Vagina (tissue), 2 donors: ENCODE measurements around the gene EXPH5. TPM values are rescaled to one million over a fixed set of nuclear protein-coding genes. Genes with fewer than 3 reads are reported as not detected.
"Not testable (repeated sequence)": the region's sequence is repeated elsewhere in the genome, so short reads cannot be mapped to it uniquely, and the experiment has no call there.

Experiments
- DNase-seq, 2 donors: peaks; one replicate each; pipeline ENCODE4 v3.0.0-alpha.2; 2017; ENCODE audit errors: extremely low spot score in 2 of 2
- H3K27ac ChIP-seq: fragments of 200-600 bp; sonication (generic); one replicate; pipeline ENCODE4 v1.5.1; 2019
- H3K27me3 ChIP-seq: fragments of 200-600 bp; sonication (generic); one replicate; pipeline ENCODE4 v1.5.1; 2019
- H3K36me3 ChIP-seq, 2 donors: fragments of 200-600 bp; sonication (generic); one replicate each; pipeline ENCODE4 v1.5.1; 2017 to 2019
- H3K4me1 ChIP-seq: fragments of 200-600 bp; sonication (generic); one replicate; pipeline ENCODE4 v1.5.1; 2019
- H3K4me3 ChIP-seq, 2 donors: fragments of 200-600 bp; sonication (generic); 1 replicate in 1 of 2; 2 replicates in 1 of 2; pipeline ENCODE4 v1.5.1; 2016 to 2019
- H3K9me3 ChIP-seq: fragments of 200-600 bp; sonication (generic); one replicate; pipeline ENCODE4 v1.5.1; 2019
- CTCF ChIP-seq, 3 experiments: fragments of 450-650 bp in 2 of 3; fragments of 200-600 bp in 1 of 3; sonication (generic) in 1 of 3; IDR thresholded peaks; one replicate each; pipeline ENCODE4 v1.5.1; 2017 to 2019; ENCODE audit warnings: antibody characterized with exemption in 3 of 3, mild to moderate bottlenecking in 2 of 3, moderate library complexity in 2 of 3
- POLR2A ChIP-seq, 2 donors: fragments of 450-650 bp; IDR thresholded peaks; one replicate each; pipeline ENCODE4 v1.6.1; 2017; ENCODE audit warnings: antibody characterized with exemption in 2 of 2, mild to moderate bottlenecking in 2 of 2, moderate library complexity in 2 of 2
- POLR2AphosphoS5 ChIP-seq, 2 donors: sonication (generic); formaldehyde crosslinking; IDR thresholded peaks; one replicate each; pipeline ENCODE4 v1.9.0; 2017; ENCODE audit warnings: antibody characterized with exemption in 2 of 2, mild to moderate bottlenecking in 2 of 2, low read depth in 1 of 2; ENCODE audit not compliant: insufficient read depth in 1 of 2
- intact Hi-C: fragments of 100-400 bp; cut with DNase I; formaldehyde crosslinking; loops from one replicate; pipeline ENCODE4 v1.15.1; 2023
- total RNA-seq: library from RNA; depleted of rRNA; stranded (reverse); fragments of >200 nt; gene quantifications from one replicate; pipeline ENCODE4 v1.2.3, GENCODE V29; 2016

Gene EXPH5
- total RNA-seq, 1 donor from 2014 or later = 16.7 TPM

DNA sequence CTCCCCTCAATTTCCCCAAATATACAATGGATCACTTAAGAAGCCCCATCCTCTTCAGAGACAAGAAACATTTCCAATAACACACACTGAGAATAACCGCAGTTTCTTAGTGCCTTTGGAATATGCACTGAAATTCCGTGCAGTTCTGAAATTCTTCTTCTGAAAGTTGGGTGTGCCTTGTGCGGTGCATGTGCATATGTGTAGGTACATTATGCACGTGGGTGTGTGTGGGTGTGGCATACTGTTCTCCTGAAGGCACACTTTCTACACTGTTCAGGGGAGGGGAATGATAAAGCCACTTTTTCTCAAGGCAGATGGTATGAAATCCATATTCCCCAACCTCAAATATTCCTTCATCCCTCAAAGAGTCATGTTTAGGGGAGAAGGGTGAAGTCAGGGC lies 1.7 kb downstream of the EXPH5 start:
- no peak for DNase-seq
- H3K9me3 ChIP-seq = no peaks in the 10 kb centered on the region
- TF ChIP-seq CTCF (IDR thresholded peaks at IDR 0.05) = no peak
- TF ChIP-seq POLR2AphosphoS5 (IDR thresholded peaks at IDR 0.05; ENCODE audit: insufficient read depth in 1 of 2, low read depth in 1 of 2) = no peak
- TF ChIP-seq POLR2A (IDR thresholded peaks at IDR 0.05) = no peak
- H3K36me3 ChIP-seq = no peaks in the 10 kb centered on the region
- H3K4me1 ChIP-seq = peaks cover 8% of the 10 kb centered on the region
- intact Hi-C loops = no loop called here
- no peak overlapping the region for H3K4me3 ChIP-seq
- H3K27me3 ChIP-seq = no peaks in the 10 kb centered on the region
- no peak overlapping the region for H3K27ac ChIP-seq

- no peak overlapping the region for H3K27ac ChIP-seq
- no peaks in the 10 kb centered on the region for H3K27me3 ChIP-seq
- H3K36me3 ChIP-seq = no peaks in the 10 kb centered on the region
- peaks cover 8% of the 10 kb centered on the region for H3K4me1 ChIP-seq
- H3K4me3 ChIP-seq = no peak overlapping the region
- no peaks in the 10 kb centered on the region for H3K9me3 ChIP-seq
- no peak for DNase-seq
- intact Hi-C loops = no loop called here
- no peak for TF ChIP-seq CTCF (IDR thresholded peaks at IDR 0.05)
- no peak for TF ChIP-seq POLR2A (IDR thresholded peaks at IDR 0.05)
- TF ChIP-seq POLR2AphosphoS5 (IDR thresholded peaks at IDR 0.05; ENCODE audit: insufficient read depth in 1 of 2, low read depth in 1 of 2) = no peak
Measured at GRCh38 chr11:108589136-108589535, 4.4 kb downstream of the EXPH5 start.

DNA sequence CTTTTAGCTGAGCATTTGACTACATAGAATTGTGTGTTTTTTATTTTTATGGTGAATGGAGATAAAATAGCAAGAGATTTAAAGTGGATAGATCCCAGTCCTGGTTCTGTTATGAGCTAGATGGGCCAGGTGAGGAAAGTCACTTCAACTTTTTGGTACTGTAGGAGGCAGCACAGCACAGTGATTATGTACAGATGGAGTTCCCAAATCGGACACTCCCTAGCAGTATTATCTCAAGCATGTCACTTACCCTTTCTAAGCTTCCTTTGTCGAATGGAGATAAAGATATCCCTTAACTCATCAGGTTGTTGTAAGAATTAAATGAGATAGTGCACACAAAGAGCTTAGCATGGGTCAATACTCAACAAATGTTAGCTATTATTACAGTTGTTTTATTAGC lies 5.3 kb downstream of the EXPH5 start:
- TF ChIP-seq CTCF (IDR thresholded peaks at IDR 0.05) (no peak), POLR2A (IDR thresholded peaks at IDR 0.05) (no peak), POLR2AphosphoS5 (IDR thresholded peaks at IDR 0.05; ENCODE audit: insufficient read depth in 1 of 2, low read depth in 1 of 2) (no peak)
- intact Hi-C loops = no loop called here
- Histone ChIP-seq H3K4me1 (peaks cover 8% of the 10 kb centered on the region), H3K4me3 (no peak overlapping the region), H3K9me3 (no peaks in the 10 kb centered on the region), H3K27me3 (no peaks in the 10 kb centered on the region), H3K27ac (no peak overlapping the region), H3K36me3 (no peaks in the 10 kb centered on the region)
- no peak for DNase-seq

DNA sequence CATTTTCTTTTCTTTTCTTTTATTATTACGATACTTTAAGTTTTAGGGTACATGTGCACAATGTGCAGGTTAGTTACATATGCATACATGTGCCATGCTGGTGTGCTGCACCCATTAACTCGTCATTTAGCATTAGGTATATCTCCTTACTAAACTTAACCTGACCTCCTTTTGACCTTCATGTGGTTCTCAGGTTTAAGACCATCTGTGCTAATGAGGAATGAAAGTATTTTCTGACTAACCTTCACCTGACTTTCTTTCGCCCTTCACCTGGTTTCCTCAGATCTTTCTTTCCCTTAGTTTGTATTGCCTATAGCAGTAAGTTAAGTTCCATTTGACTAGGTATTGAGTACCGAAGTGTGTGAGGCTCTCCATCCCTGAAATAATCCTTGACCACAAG lies 6.5 kb downstream of the EXPH5 start:
- no peak for DNase-seq
- H3K9me3 ChIP-seq = no peaks in the 10 kb centered on the region
- TF ChIP-seq POLR2AphosphoS5 (IDR thresholded peaks at IDR 0.05; ENCODE audit: insufficient read depth in 1 of 2, low read depth in 1 of 2) = no peak
- TF ChIP-seq POLR2A (IDR thresholded peaks at IDR 0.05) = no peak
- no peak for TF ChIP-seq CTCF (IDR thresholded peaks at IDR 0.05)
- no peak overlapping the region for H3K4me3 ChIP-seq
- H3K27ac ChIP-seq = no peak overlapping the region
- H3K36me3 ChIP-seq = no peaks in the 10 kb centered on the region
- intact Hi-C loops = no loop called here
- H3K27me3 ChIP-seq = no peaks in the 10 kb centered on the region
- H3K4me1 ChIP-seq = no peaks in the 10 kb centered on the region

DNA sequence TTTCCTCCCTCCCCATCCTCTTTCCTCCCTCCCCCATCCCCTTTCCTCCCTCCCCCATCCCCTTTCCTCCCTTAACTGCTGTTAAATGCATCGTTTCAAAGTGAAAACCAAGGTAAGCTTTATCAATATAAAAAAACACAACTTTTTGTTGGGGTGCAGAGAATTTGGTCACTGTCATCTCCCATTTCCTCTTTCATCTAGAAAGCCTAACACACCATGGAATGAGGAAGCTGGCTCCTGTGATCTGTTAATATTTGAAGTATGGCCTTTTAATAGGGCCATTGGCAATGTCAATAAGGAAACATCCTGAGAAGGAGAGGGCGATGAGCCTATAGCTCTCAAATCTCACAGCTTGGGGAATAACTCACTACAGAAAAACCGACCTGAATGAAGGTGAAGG lies 7.0 kb downstream of the EXPH5 start:
- H3K4me3 ChIP-seq = no peak overlapping the region
- H3K36me3 ChIP-seq = no peaks in the 10 kb centered on the region
- H3K9me3 ChIP-seq = no peaks in the 10 kb centered on the region
- intact Hi-C loops = no loop called here
- H3K27ac ChIP-seq = no peak overlapping the region
- no peaks in the 10 kb centered on the region for H3K27me3 ChIP-seq
- TF ChIP-seq CTCF (IDR thresholded peaks at IDR 0.05) (no peak), POLR2A (IDR thresholded peaks at IDR 0.05) (no peak), POLR2AphosphoS5 (IDR thresholded peaks at IDR 0.05; ENCODE audit: insufficient read depth in 1 of 2, low read depth in 1 of 2) (no peak)
- no peak for DNase-seq
- H3K4me1 ChIP-seq = no peaks in the 10 kb centered on the region

- H3K27ac ChIP-seq, H3K9me3 ChIP-seq, DNase-seq, H3K27me3 ChIP-seq, intact Hi-C loops, H3K4me1 ChIP-seq, H3K4me3 ChIP-seq, H3K36me3 ChIP-seq: not testable (repeated sequence)
Measured at GRCh38 chr11:108586185-108586584, 7.4 kb downstream of the EXPH5 start.
